ENCODE results near the gene ADARB2. TPM values are rescaled to one million over a fixed set of nuclear protein-coding genes. Genes with fewer than 3 reads are reported as not detected.

Gene ADARB2
- total and polyA plus RNA-seq, 5 donors, result 0.53 to 1.6 (median 0.59) TPM

DNA sequence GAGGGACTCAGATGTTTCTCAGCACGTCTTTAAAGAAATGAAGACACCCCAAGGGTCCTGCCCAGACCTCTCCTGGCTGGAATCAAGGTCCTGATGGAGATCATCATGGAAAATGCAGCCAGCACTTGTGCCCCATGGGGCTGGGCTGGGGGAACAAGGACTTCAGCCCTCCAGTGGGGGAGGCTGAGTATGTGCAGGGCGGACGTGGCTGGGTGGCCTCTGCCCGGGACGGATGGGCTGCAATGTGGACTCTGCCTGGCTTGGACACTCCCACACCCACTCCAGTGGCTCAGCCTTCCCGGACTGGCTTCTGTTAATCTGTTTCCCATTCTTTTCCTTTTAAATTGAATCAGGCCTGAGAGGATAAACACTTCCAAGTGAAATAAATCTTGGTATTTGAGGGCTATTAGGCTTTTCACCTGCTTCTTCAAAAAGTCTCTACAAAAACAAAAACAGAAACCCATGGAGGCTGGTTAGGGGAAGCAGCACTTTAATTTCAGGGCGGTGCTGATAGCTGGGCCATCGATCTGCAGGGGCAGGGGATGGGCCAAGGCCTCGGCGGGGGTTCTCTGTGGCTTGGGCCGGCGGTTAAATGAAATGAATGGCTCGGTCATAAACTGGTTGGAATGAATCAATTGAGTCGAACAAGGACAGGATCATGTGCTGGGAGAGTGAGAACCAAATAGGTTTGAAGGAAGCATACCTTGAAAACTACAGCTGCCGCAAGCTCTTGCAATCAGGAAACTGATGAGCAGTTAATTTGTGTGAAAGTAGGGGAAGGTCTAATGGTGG, 51.4 kb downstream of the ADARB2 start:
- WGBS, result 63% methylated on average over 15 of the region's 15 CpGs
- intact Hi-C loops (cut with DNase I), result no loop called here

DNA sequence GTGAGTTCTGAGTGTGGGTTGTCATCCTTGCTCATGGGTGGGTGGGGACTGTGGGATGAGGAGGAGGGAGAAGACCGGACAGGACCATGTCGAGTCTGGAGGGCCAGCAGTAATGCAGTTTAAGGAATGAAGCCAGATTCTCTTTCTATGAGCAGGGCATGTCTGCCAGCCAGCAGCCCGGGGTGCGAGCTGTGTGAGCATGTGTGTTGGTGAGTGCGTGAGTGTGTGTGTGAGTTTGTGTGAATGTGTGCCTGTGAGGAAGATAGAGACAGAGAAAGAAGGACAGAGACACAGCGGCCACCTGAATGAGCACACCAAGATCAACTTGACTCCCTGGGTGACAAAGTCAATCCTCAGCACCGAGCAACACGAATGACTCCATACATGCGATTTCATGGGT, 52.3 kb downstream of the ADARB2 start:
- Histone ChIP-seq H3K4me3 (ENCODE audit: low read length) (no peak overlapping the region), H3K27ac (ENCODE audit: low read length) (no peak overlapping the region), H3K4me1 (ENCODE audit: control insufficient read depth, insufficient read depth, low read length) (no peaks in the 10 kb centered on the region), H3K27me3 (ENCODE audit: control insufficient read depth, insufficient read depth) (no peaks in the 10 kb centered on the region), H3K9me3 (ENCODE audit: control insufficient read depth, low read length) (no peaks in the 10 kb centered on the region)
- DNase-seq (no peak), ATAC-seq (no peak)
- intact Hi-C loops (cut with DNase I), result no loop called here
- 93% methylated on average over 9 of the region's 9 CpGs for WGBS

More for the DNA sequence above, 51.4 kb downstream of the ADARB2 start:
- H3K9me3 ChIP-seq (ENCODE audit: control insufficient read depth, low read length), result no peaks in the 10 kb centered on the region
- no peak overlapping the region for H3K4me3 ChIP-seq (ENCODE audit: low read length)
- DNase-seq (no peak), ATAC-seq (no peak)
- no peaks in the 10 kb centered on the region for H3K27me3 ChIP-seq (ENCODE audit: control insufficient read depth, insufficient read depth)
- H3K4me1 ChIP-seq (ENCODE audit: control insufficient read depth, insufficient read depth, low read length), result no peaks in the 10 kb centered on the region
- no peak overlapping the region for H3K27ac ChIP-seq (ENCODE audit: low read length)

DNA sequence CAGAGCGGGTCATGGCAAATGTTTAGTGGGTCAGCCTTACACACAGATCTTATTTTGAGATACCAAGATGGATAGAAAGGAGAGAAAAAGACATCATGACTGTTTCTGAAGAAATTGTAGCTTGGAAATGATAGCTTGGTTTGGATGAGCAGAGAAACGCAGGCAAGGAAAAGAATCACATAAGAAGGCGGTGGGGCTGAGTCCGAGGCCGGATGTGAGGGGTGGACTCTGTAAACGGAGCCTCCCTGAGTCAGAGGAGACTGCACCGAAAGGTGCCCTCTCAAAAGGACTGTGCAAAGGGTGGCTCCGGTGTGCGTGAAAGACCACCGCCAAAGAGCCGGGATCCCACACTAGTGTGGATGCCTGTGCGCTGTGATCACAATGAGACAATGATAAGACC, 53.7 kb downstream of the ADARB2 start:
- 92% methylated on average over 12 of the region's 12 CpGs for WGBS

DNA sequence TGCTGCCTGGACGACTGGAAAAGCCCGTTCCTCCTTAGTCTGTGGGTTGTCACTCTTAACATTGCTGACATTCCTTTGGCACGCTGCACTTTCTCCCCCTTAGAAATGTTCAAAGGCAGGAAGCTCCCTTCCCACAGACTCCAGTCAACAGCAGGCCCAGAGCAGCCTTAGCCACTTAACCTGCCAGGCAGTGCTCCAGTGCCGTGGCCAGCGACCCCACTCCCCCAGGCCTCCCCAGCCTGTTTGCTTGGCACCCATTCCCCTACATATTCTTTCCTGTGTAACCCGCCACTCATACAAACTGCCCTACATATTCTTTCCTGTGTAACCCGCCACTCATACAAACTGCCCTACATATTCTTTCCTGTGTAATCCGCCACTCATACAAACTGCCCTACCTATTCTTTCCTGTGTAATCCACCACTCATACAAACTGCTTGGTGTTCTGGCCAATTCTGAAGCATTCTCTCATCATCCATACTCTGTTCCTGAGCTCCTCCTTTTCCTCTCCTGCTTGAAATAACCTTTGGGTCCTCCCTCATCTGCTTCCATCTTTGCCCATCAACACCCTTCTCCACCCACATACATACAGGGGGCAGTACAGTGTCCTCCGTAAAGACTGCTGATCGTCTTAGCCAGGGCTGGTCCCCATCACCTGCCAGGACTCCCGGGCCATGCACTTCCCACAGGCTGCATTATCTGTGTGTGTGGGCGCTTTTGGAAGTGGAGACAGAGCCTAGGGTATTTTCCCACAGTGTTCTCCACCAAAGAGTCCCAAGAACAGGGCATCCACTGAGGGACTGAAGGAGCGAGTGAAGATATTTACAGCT, 57.3 kb downstream of the ADARB2 start:
- DNase-seq (no peak), ATAC-seq (no peak)
- H3K27ac ChIP-seq (ENCODE audit: low read length), result no peak overlapping the region
- intact Hi-C loops (cut with DNase I), result no loop called here
- no peaks in the 10 kb centered on the region for H3K4me1 ChIP-seq (ENCODE audit: control insufficient read depth, insufficient read depth, low read length)
- 39% methylated on average over 13 of the region's 13 CpGs for WGBS
- H3K27me3 ChIP-seq (ENCODE audit: control insufficient read depth, insufficient read depth), result no peaks in the 10 kb centered on the region
- no peaks in the 10 kb centered on the region for H3K9me3 ChIP-seq (ENCODE audit: control insufficient read depth, low read length)
- H3K4me3 ChIP-seq (ENCODE audit: low read length), result no peak overlapping the region

More for the DNA sequence above, 53.7 kb downstream of the ADARB2 start:
- Histone ChIP-seq H3K4me1 (ENCODE audit: control insufficient read depth, insufficient read depth, low read length) (no peaks in the 10 kb centered on the region), H3K27me3 (ENCODE audit: control insufficient read depth, insufficient read depth) (no peaks in the 10 kb centered on the region), H3K4me3 (ENCODE audit: low read length) (no peak overlapping the region), H3K9me3 (ENCODE audit: control insufficient read depth, low read length) (no peaks in the 10 kb centered on the region), H3K27ac (ENCODE audit: low read length) (no peak overlapping the region)
- ATAC-seq, result no peak
- intact Hi-C loops (cut with DNase I), result no loop called here
- no peak for DNase-seq

DNA sequence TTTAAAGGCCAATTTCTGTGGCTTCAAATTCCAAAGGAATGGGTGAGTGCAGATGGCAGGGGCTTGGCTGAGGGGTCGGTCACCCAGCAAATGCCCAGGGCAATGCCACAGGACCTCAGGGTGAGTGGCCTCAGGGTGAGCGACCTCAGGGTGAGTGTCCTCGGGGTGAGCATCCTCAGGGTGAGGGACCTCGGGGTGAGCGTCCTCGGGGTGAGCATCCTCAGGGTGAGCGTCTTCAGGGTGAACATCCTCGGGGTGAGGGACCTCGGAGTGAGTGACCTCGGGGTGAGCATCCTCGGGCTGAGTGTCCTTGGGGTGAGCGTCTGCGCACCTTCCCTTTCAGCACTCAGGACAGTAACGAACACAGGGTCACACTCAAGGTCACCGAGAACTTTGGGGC, 59.2 kb downstream of the ADARB2 start:
- intact Hi-C loops (cut with DNase I), result no loop called here
- 86% methylated on average over 15 of the region's 15 CpGs for WGBS
- no peaks in the 10 kb centered on the region for H3K9me3 ChIP-seq (ENCODE audit: control insufficient read depth, low read length)
- no peak for DNase-seq
- H3K27ac ChIP-seq (ENCODE audit: low read length), result no peak overlapping the region
- ATAC-seq, result peak in 1 of 2 donors; percentile 26
- H3K4me1 ChIP-seq (ENCODE audit: control insufficient read depth, insufficient read depth, low read length), result no peaks in the 10 kb centered on the region
- no peaks in the 10 kb centered on the region for H3K27me3 ChIP-seq (ENCODE audit: control insufficient read depth, insufficient read depth)
- H3K4me3 ChIP-seq (ENCODE audit: low read length), result no peak overlapping the region

DNA sequence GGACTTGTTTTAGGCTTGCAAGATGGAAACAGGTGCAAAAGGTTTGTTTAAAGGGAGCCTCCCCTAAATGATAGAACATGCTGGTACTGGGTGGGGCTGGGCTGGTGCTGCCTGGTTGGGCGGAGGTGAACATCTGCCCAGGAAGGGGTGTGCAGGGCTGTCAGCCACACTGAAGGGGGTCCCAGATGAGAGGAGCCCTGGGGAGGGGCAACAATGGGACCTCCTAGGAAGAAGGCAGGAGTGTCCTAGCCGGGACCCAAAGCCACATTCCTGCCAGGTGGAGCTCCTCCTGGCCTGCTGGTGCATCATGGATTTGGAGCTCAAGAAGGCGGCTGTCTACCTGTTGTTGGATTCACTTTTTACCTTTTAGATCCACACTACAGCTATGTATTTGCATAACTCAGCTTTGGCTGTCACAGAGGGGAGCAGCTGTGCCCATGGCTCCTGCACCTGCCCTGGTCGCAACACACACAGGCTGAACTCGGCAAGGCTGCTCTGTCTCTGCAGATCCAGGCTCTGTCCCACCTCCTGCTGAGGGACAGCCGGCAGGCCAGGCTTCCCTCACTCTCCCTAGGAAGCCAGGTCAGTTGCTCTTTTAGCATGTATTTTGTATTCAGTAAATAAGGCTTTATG, 59.9 kb downstream of the ADARB2 start:
- DNase-seq (no peak), ATAC-seq (no peak)
- H3K27me3 ChIP-seq (ENCODE audit: control insufficient read depth, insufficient read depth), result no peaks in the 10 kb centered on the region
- intact Hi-C loops (cut with DNase I), result no loop called here
- no peak overlapping the region for H3K27ac ChIP-seq (ENCODE audit: low read length)
- no peaks in the 10 kb centered on the region for H3K9me3 ChIP-seq (ENCODE audit: control insufficient read depth, low read length)
- WGBS, result 62% methylated on average over 6 of the region's 6 CpGs
- H3K4me1 ChIP-seq (ENCODE audit: control insufficient read depth, insufficient read depth, low read length), result no peaks in the 10 kb centered on the region
- no peak overlapping the region for H3K4me3 ChIP-seq (ENCODE audit: low read length)

DNA sequence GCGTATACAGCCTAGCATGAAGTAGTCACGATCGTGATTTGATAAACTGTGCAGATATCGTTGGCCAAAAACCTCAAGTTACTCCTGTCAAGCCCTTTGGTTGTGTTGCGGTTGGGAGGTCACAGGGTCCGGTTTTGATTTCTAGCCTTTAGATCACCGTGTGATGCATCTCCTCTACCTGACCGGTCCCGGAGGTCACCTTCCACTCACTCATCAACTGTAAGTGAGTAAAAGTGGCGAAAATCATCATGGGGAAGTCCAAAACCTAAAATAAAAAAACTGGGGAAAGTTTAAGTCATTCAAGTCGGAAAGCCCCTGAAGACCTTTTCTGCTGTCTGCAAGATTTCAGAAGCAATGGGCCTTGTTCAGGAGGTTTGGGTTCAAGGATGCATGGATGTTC, 62.8 kb downstream of the ADARB2 start:
- no peak for ATAC-seq
- 91% methylated on average over 11 of the region's 11 CpGs for WGBS
- intact Hi-C loops (cut with DNase I), result no loop called here

DNA sequence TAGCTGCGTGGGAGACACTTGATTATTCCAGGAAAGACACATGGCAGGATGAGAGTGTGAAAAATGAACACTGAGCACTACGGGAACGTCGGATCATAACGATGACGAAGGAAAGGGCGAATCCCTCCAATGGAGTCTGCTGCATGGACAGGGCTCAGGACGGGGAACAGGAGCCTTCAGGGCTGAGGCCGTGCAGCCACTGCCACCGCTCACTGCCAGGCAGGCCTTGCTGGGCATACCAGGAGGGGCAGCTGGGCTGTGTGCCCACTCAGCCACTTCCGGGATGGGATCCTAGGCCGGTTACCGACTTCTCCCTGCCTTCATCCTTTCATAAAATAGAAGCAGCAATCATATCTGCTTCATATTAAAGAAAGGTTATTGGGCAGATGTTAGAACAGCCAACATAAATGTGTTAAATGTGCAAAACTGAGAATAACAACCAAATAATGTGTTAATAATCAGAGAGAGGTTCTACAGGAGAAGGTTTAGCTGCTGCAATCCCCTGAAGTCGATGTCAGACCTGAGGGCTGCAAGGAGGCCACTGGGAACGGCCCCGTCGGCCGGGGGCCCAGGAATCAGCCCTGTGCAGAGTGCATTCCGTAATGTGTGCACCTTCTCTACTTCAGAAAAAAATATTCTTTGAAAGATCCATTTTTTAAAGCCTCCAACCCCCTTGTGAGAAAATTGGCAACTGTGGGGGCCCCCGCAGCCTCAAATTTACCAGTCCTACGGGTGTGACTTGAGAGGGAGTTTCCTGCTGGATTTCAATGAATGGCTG, 63.6 kb downstream of the ADARB2 start:
- WGBS, result 85% methylated on average over 21 of the region's 21 CpGs
- ATAC-seq, result no peak
- Histone ChIP-seq H3K9me3 (ENCODE audit: control insufficient read depth, low read length) (no peaks in the 10 kb centered on the region), H3K4me3 (ENCODE audit: low read length) (no peak overlapping the region), H3K27ac (ENCODE audit: low read length) (no peak overlapping the region), H3K4me1 (ENCODE audit: control insufficient read depth, insufficient read depth, low read length) (no peaks in the 10 kb centered on the region), H3K27me3 (ENCODE audit: control insufficient read depth, insufficient read depth) (no peaks in the 10 kb centered on the region)
- intact Hi-C loops (cut with DNase I), result no loop called here
- DNase-seq, result no peak

More for the DNA sequence above, 62.8 kb downstream of the ADARB2 start:
- no peak for DNase-seq
- H3K9me3 ChIP-seq (ENCODE audit: control insufficient read depth, low read length), result no peaks in the 10 kb centered on the region
- H3K27ac ChIP-seq (ENCODE audit: low read length), result no peak overlapping the region
- H3K27me3 ChIP-seq (ENCODE audit: control insufficient read depth, insufficient read depth), result no peaks in the 10 kb centered on the region
- H3K4me3 ChIP-seq (ENCODE audit: low read length), result no peak overlapping the region
- H3K4me1 ChIP-seq (ENCODE audit: control insufficient read depth, insufficient read depth, low read length), result no peaks in the 10 kb centered on the region

DNA sequence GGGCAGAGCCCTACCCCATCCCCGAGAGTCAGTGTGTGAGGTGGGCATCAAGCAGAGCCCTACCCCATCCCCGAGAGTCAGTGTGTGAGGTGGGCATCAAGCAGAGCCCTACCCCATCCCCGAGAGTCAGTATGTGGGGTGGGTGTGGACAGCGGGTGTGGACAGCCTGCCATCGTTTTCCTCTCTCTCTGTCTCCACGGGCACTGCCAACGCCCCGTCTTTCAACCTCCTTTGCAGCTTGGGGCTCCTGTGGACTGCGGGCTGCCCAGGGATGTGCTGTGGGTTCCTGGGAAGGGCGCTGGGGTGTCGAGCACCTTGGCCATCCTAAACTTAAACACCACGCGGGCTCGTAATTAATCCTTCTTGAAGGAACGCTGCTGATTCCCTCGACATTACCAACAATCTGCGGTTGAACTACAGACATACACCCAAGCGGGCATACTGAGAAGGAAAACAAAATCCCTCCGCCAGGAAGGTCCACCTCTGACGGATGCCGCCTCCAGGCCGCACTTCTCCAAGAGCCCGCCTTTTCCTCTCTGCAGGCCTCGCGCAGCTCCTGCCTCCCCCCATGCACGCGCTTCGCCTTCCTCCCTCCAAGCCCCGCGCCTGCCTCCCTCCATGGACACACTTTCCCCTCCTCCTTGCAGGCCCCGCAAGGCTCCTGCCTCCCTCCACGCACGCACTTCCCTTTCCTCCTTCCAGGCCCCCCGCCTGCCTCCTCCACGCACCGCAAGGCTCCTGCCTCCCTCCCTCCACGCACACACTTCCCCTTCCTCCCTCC, 65.1 kb downstream of the ADARB2 start:
- intact Hi-C loops (cut with DNase I), result no loop called here
- WGBS, result 78% methylated on average over 37 of the region's 37 CpGs
- Histone ChIP-seq H3K27me3 (ENCODE audit: control insufficient read depth, insufficient read depth) (no peaks in the 10 kb centered on the region), H3K4me1 (ENCODE audit: control insufficient read depth, insufficient read depth, low read length) (no peaks in the 10 kb centered on the region), H3K27ac (ENCODE audit: low read length) (no peak overlapping the region), H3K9me3 (ENCODE audit: control insufficient read depth, low read length) (no peaks in the 10 kb centered on the region), H3K4me3 (ENCODE audit: low read length) (no peak overlapping the region)
- no peak for ATAC-seq
- DNase-seq, result no peak

DNA sequence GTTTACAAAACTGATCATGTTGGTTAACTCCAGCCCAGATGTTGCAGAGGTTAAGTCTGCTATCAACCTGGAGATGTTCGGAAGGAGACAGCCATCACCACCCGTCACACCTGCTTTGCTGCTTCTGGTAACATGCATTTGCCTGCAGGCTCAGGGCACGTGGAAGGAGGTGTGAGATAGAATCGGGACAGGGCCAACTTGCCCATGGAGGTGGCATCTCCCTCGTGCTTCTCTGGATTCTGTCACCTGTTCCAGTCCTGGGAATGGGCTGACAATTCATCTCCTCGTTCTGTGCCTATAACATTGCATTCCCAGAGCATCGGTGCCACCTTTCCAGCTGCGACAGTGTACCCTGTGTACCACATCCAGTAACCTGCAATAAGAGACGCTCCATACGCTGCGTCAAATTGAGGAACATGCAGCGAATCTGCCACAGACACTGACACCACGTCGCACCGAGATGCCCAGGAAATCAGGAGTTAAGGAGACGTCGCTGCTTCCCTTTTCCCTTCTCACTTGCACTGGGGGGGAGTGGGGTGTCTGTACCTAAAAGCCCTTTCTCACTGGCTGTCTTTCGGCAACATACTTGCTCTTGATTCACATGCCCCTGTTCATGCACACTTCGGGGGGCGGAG, 65.8 kb downstream of the ADARB2 start:
- intact Hi-C loops (cut with DNase I), result no loop called here
- Histone ChIP-seq H3K4me1 (ENCODE audit: control insufficient read depth, insufficient read depth, low read length) (no peaks in the 10 kb centered on the region), H3K27ac (ENCODE audit: low read length) (no peak overlapping the region), H3K27me3 (ENCODE audit: control insufficient read depth, insufficient read depth) (no peaks in the 10 kb centered on the region), H3K9me3 (ENCODE audit: control insufficient read depth, low read length) (no peaks in the 10 kb centered on the region), H3K4me3 (ENCODE audit: low read length) (no peak overlapping the region)
- WGBS, result 81% methylated on average over 20 of the region's 20 CpGs
- DNase-seq (no peak), ATAC-seq (no peak)
